Stomach smooth muscle (tissue), 2 donors: ENCODE measurements around the gene ADARB2.

Source experiments
- H3K27ac ChIP-seq: one replicate; pipeline ENCODE4 v1.7.0; 2013; ENCODE audit warnings: mild to moderate bottlenecking, low read length, inconsistent platforms
- H3K27me3 ChIP-seq, 2 donors: one replicate each; pipeline ENCODE4 v1.7.0; 2013; ENCODE audit warnings: low read length in 2 of 2; ENCODE audit not compliant: insufficient read depth in 2 of 2, control insufficient read depth in 1 of 2
- H3K36me3 ChIP-seq, 2 donors: one replicate each; pipeline ENCODE4 v1.7.0; 2013; ENCODE audit warnings: low read length in 2 of 2; ENCODE audit not compliant: control insufficient read depth in 2 of 2, insufficient read depth in 2 of 2
- H3K4me1 ChIP-seq: one replicate; pipeline ENCODE4 v1.7.0; 2013; ENCODE audit warnings: low read length; ENCODE audit not compliant: control insufficient read depth, insufficient read depth
- H3K4me3 ChIP-seq, 2 donors: one replicate each; pipeline ENCODE4 v1.7.0; 2013; ENCODE audit warnings: low read length in 2 of 2
- H3K9ac ChIP-seq, 2 donors: one replicate each; pipeline ENCODE4 v1.7.0; 2013; ENCODE audit warnings: low read length in 2 of 2, mild to moderate bottlenecking in 1 of 2
- H3K9me3 ChIP-seq, 2 donors: one replicate each; pipeline ENCODE4 v1.7.0; 2013; ENCODE audit warnings: low read length in 2 of 2; ENCODE audit not compliant: control insufficient read depth in 2 of 2
- donor health status: healthy.
- donor health status: Pancreatic carcinoma.

ADARB2 gene

DNA sequence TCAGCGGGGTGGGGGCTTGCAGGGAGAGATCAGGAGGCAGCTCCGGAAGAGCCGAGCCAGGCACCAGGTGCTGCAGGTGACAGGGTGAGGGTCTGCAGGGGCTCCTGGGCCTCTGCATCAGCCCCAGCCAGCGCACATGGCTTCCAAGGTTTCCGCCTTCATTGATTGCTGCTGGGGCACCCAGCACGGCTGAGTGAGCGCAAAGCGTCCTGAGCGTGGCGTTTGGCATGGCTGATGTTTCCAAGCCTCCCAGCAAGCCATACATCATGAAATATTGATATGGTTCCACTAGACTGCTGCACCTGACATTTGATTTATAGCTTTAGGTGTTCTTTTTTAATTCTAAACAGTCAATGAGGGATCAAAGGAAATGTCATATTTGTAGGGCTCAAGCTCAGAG lies 422.1 kb downstream of the ADARB2 start:
- no peak overlapping the region for H3K4me3 ChIP-seq
- H3K36me3 ChIP-seq: no peaks in the 10 kb centered on the region
- peaks cover 0 to 6% of the 10 kb centered on the region in 2 donors for H3K27me3 ChIP-seq
- H3K9me3 ChIP-seq: no peaks in the 10 kb centered on the region
- no peak overlapping the region for H3K9ac ChIP-seq
- no peak overlapping the region for H3K27ac ChIP-seq
- no peaks in the 10 kb centered on the region for H3K4me1 ChIP-seq

DNA sequence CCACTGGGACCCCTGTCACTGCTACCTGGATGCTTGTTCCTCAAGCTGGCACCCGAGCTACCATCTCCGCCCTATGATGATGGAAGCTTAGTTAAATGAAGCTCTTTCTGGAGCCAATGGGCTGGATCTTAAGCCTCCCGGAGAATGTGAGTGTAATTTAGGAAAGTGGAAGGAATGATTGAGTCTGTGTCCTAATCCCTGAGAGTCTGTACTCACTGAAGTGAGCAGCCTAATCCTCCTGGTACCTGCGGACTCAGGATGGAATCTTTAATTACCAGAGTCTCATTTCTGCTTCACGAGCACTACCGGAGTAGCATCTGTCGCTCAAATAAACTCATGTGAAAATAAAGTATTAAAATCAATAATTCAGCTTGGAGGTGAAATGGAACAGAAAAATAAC lies 425.6 kb downstream of the ADARB2 start:
- no peaks in the 10 kb centered on the region for H3K4me1 ChIP-seq
- no peak overlapping the region for H3K9ac ChIP-seq
- no peaks in the 10 kb centered on the region for H3K9me3 ChIP-seq
- H3K27ac ChIP-seq: no peak overlapping the region
- no peak overlapping the region for H3K4me3 ChIP-seq
- H3K27me3 ChIP-seq: peaks cover 0 to 6% of the 10 kb centered on the region in 2 donors
- H3K36me3 ChIP-seq: no peaks in the 10 kb centered on the region

GRCh38 chr10:1310271-1310789 lies 427.0 kb downstream of the ADARB2 start:
- Histone ChIP-seq H3K9ac (no peak overlapping the region), H3K9me3 (no peaks in the 10 kb centered on the region), H3K27ac (no peak overlapping the region), H3K4me1 (no peaks in the 10 kb centered on the region), H3K4me3 (no peak overlapping the region), H3K27me3 (peaks cover 0 to 4% of the 10 kb centered on the region in 2 donors), H3K36me3 (no peaks in the 10 kb centered on the region)

GRCh38 chr10:1309617-1310270 lies 427.6 kb downstream of the ADARB2 start:
- Histone ChIP-seq H3K4me3 (no peak overlapping the region), H3K27ac (no peak overlapping the region), H3K4me1 (no peaks in the 10 kb centered on the region), H3K9ac (no peak overlapping the region), H3K27me3 (peaks cover 0 to 4% of the 10 kb centered on the region in 2 donors), H3K9me3 (no peaks in the 10 kb centered on the region), H3K36me3 (no peaks in the 10 kb centered on the region)

GRCh38 chr10:1308962-1309616 lies 428.2 kb downstream of the ADARB2 start:
- H3K4me3 ChIP-seq: no peak overlapping the region
- H3K27ac ChIP-seq: no peak overlapping the region
- peaks cover 0 to 4% of the 10 kb centered on the region in 2 donors for H3K27me3 ChIP-seq
- H3K4me1 ChIP-seq: no peaks in the 10 kb centered on the region
- no peaks in the 10 kb centered on the region for H3K9me3 ChIP-seq
- H3K9ac ChIP-seq: no peak overlapping the region
- H3K36me3 ChIP-seq: no peaks in the 10 kb centered on the region

DNA sequence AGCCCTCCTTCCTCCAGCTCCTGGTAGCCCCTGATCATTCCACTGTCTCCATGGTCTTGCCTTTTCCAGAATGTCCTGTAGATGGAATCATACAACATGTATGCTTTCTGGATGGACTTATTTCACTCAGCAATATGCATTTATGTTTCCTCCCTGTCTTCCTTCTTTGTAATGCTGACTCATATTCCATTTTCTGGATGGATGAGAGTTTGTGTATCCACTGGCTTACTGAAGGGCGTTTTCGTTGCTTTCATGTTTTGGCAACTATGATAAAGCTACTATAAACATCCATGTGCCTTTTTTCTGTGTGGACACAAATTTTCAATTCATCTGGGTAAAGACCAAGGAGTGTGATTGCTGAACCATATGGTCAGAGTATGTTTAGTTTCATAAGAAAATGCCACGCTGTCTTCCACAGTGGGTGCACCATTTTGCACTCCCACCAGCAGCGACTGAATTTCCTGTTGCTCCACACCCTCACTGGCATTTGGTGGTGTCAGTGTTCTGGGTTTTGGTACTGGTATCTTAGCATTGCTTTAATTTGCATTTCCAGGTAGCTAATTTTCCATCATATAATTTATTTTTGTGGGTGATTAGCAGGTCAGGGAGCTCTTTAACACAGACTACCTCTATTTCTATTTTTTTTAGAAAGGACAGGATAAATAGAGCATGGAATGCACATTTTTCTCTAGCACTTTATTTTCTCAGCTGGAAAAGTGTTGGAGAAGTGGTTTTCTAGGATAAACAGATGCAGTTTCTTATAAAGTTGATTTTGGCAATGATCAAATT lies 429.0 kb downstream of the ADARB2 start:
- Histone ChIP-seq H3K27me3 (peaks cover 0 to 2% of the 10 kb centered on the region in 2 donors), H3K4me1 (no peaks in the 10 kb centered on the region), H3K27ac (no peak overlapping the region), H3K4me3 (no peak overlapping the region), H3K9ac (no peak overlapping the region), H3K9me3 (no peaks in the 10 kb centered on the region), H3K36me3 (no peaks in the 10 kb centered on the region)

GRCh38 chr10:1301143-1301542 lies 436.2 kb downstream of the ADARB2 start:
- H3K9me3 ChIP-seq: no peaks in the 10 kb centered on the region
- H3K4me1 ChIP-seq: no peaks in the 10 kb centered on the region
- no peak overlapping the region for H3K27ac ChIP-seq
- no peak overlapping the region for H3K9ac ChIP-seq
- no peaks in the 10 kb centered on the region for H3K36me3 ChIP-seq
- peaks cover 4 to 8% of the 10 kb centered on the region in 2 donors for H3K27me3 ChIP-seq
- H3K4me3 ChIP-seq: no peak overlapping the region

DNA sequence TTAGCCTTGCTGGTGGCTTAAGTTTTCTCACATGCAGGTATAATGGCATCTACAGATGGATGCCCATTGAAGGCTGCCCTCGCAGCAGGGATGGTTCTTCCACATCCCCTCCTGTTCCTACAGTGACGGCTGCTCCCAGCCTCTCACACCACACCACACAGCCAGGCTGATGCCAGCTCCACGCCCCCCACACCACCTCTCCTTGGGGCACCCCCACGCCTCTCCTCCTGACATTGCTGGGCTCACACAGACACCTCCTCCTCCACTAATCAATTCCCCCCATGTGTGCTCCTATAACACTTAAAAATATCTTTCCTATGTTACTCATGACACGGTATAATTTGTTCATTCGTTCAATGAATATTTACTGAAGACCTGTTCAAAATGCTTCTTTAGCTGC lies 437.1 kb downstream of the ADARB2 start:
- Histone ChIP-seq H3K36me3 (no peaks in the 10 kb centered on the region), H3K9me3 (no peaks in the 10 kb centered on the region), H3K4me1 (no peaks in the 10 kb centered on the region), H3K9ac (no peak overlapping the region), H3K4me3 (no peak overlapping the region), H3K27ac (no peak overlapping the region), H3K27me3 (peaks cover 4 to 8% of the 10 kb centered on the region in 2 donors)

DNA sequence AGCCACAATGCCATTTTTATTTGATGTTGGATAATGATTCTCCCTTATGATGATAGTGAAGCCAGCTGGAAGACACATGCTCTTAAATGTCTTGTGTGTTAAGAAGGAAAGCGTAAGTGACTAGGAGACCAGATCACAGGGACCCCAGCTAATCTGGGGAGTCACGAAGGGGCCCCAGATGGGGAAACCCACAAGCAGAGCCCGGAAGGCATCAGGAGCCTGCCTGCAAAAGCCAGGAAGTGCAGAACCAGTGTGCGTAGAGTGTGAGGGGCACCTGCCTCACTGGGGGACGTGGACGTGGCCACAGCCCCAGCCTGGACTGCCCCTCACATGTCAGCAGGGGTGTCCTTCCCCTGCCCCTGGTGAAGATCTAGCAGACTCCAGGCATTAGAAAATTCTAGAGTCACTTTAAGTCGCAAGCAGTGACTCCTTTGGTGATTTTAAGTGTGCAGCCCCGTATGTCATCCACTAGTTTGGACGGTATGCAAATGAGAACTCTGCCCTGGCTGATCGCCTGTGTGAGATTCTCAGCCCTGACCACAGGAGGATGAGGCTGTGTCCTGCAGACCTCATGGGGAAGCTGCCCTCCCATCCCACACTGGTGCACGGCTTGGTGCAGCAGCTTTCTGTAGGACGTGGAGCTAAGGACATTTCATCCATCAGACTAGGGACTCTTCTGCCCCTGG lies 438.1 kb downstream of the ADARB2 start:
- Histone ChIP-seq H3K36me3 (no peaks in the 10 kb centered on the region), H3K27me3 (peaks cover 4 to 10% of the 10 kb centered on the region in 2 donors), H3K4me1 (no peaks in the 10 kb centered on the region), H3K4me3 (no peak overlapping the region), H3K9ac (no peak overlapping the region), H3K27ac (no peak overlapping the region), H3K9me3 (no peaks in the 10 kb centered on the region)

DNA sequence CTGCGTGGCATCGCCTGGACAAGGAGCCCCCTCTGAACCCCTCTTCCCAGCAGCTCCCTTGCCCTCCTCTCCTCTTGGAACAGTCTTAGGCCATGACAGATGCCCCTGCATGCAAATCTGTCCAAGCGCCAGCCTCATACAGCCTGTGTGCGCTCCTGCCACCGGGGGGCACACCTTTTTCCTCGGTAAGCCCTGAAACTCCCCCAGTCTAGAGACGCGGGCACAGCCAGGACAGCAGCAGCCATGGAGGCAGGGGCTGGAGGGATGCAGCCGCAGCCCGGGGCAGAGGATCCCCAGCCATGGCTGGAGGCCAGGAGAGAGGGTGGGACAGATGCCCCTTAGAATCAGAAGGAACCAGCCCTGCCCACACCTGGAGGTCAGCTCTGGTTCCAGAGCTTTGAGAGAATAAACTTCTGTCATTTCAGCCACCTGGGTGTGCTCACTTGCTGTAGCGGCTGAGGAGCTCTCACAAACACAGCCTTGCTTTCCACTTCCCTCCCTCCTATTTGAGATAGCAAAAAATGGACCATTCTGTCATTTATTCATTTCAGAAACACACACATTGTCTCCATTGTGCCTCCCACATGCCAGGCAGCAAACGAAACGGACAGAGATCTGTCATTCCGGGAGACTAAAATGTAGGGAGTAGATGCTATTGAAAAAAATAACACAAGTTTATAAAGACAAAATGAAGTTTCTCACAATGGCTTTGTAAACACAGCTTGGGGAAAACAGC lies 439.6 kb downstream of the ADARB2 start:
- Histone ChIP-seq H3K4me3 (no peak overlapping the region), H3K36me3 (no peaks in the 10 kb centered on the region), H3K4me1 (no peaks in the 10 kb centered on the region), H3K9ac (no peak overlapping the region), H3K9me3 (no peaks in the 10 kb centered on the region), H3K27ac (no peak overlapping the region), H3K27me3 (peaks cover 4 to 12% of the 10 kb centered on the region in 2 donors)
